HG02938 (cell line): ENCODE data around the gene WDR62.

Experiments
- ATAC-seq: cut with Tn5 transposase; IDR thresholded peaks from one replicate; pipeline ENCODE4 v1.9.1; 2021; ENCODE audit warnings: mild to moderate bottlenecking, moderate library complexity; ENCODE audit not compliant: unreplicated experiment

The WDR62 gene

DNA sequence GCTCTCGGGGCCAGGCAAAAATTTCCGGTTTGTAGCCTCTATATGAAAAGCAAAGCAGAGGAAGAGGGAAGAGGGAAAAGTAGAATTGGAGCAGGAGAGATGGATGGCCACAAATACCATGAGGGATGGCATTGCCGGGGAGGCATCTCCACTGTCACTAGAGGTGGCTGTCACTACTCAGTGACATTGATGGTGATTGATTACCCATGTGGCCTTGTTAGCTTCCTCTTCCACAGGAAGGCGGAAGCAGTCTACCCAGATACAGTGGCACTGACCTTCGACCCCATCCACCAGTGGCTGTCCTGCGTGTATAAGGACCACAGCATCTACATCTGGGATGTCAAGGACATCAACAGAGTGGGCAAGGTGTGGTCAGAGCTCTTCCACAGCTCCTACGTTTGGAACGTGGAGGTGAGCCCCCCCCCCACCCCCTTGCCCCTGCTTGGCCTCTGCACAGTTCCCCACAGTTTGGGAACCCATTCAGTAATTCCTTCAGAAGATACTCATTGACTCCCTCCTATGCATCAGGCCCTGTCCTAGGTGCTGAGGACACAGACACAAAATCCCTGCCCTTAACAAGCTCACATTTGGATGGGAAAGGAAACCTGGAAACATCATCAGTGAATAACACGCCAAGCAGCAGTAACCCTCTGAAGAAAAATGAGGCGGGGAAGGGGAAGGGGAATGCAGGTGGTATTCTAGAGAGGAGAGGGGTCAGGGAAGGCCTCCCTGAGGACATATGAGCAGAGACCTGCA, 18.6 kb downstream of the WDR62 start:
- no peak for ATAC-seq

DNA sequence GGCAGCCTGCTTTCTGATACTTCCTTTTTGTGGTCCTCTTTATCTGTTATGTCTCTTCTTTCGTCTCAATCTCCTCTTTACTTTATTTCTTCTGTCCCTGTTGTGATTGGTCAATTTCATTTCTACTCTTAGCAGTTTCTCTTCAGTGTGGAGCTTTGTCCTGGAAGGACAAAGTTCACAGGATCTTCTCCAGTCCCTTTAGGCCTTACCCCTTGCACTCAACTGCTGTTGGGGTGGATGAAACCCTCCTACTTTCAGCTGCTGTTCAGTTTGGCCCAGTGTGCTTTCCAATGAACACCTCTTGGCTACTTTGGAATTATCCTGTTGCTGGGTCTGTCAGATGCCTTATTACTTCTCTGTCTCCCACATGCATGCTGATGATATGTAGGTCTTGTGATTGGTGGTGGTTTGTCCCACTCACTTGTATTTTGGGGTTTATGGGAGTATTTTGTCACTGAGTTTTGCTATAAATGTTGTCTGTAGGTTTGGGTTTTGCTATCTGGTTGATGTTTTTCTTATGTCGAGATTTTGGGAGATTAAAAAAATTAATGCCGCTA, 24.8 kb downstream of the WDR62 start:
- ATAC-seq, result no peak

DNA sequence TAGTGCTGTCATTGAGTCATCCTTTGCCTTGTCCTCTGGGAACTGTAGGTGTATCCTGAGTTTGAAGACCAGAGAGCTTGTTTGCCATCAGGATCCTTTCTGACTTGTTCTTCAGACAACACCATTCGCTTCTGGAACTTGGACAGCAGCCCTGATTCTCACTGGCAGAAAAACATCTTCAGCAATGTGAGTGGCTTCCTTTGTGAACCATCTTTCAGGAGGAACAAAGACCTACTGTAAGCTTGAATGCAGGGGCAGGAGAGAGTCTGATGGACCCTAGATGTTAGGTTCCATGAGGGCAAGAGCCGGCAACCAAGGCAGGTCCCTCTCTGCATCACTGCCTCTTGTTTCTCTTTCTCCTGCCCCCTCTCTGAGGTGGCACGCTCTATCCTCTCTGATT, 26.7 kb downstream of the WDR62 start:
- no peak for ATAC-seq

DNA sequence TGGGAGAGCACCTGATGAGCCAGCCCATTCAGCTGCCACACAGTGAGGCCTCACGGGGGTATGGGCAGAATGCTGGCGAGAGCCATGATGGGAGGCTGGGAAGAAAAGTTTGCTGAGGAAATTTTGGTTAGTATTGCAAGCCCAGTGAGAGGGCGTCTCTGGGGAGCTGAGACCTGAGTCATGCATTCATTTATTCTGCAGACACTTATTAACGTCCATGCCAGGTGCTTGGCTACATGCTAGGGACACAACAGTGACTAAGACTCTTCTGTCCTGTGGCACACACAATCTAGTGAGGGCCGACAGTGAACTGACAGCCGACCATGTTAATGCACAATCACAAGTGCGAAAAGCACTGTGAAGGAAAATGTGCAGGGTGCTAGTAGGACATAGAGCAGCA, 27.2 kb downstream of the WDR62 start:
- ATAC-seq, result no peak

DNA sequence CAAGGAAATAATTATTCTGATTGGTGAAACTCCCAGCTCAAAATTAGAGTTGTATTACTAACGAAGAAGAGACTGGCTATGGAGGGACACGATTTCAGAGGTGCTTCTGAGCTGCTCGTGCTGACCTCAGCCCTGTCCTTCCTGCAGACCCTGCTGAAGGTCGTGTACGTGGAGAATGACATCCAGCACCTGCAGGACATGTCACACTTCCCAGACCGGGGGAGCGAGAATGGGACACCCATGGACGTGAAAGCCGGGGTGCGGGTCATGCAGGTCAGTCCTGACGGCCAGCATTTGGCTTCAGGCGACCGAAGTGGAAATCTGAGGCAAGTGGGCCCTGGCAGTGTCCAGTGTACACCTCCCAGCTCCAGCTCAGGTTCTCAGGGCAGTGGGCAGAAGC, 28.2 kb downstream of the WDR62 start:
- no peak for ATAC-seq

DNA sequence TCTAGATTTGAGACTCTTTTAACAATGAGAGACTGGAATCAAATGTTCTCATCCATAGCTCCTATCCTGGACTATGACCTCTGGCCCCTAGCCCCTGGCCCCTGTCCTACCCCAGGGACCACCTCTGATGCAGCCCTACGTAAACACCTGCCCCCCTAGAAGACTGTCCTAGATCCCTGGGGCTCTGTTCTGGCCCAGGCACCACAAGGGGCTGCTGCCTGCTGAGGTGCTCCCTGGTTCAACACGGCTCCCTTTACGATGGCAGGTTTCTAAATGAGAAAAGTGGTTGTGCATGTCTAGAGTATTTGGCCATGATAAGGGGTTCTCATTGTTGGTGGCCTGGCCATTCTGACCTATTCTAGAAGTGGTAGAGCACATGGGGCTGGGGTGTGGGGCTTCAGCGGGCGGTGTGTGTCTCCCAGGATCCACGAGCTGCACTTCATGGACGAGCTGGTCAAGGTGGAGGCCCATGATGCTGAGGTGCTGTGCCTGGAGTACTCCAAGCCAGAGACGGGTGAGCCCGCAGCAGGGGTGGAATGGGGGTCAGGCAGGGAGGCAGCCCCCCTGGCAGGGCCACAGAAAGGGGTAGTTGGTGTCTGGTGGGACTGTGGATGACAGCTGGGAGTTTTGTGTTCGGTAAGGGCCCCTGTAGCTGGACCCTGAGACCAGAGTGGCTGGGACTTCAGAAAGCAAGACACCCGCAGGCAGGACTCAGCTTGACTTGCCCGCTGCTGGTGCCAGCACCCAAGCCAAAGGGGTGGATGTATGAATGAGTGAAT, 29.7 kb downstream of the WDR62 start:
- ATAC-seq, result no peak

DNA sequence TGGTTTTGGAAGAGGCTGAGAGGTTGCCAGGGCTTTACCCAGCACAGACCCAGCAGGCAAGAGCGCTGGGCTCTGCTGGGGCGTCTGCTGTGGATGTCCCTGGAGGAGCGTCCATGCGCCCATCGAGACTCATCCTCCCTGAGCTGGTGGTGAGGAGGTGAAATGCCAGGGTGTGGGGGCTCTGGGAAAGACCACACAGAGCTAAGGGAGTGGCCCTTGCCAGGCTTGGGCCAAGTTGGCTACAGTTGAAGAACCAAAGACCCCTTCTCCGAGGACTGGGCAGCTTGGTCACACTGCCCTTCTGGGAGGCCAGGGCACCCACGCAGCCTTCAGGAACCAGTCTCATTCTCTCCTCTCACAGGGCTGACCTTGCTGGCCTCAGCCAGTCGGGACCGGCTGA, 31.6 kb downstream of the WDR62 start:
- ATAC-seq, result no peak

DNA sequence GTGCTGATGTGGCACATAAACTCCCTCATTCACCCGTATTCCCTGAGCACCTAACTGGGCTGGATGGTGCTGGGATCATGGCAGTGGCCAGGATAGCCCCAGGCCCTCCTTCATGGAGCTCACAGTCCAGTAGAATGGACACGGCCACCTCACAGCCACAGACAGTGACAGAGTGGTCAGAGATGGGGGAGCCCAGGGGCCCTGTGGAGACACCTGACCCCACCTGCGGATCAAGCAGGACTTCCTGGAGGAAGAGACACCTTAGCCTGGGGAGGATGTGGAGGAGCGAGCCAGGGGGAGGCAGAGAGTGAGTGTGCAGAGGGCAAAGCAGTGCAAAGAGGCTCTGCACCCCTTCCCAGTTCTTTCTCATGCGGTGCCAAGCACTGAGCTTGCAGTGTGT, 35.1 kb downstream of the WDR62 start:
- ATAC-seq, result no peak

DNA sequence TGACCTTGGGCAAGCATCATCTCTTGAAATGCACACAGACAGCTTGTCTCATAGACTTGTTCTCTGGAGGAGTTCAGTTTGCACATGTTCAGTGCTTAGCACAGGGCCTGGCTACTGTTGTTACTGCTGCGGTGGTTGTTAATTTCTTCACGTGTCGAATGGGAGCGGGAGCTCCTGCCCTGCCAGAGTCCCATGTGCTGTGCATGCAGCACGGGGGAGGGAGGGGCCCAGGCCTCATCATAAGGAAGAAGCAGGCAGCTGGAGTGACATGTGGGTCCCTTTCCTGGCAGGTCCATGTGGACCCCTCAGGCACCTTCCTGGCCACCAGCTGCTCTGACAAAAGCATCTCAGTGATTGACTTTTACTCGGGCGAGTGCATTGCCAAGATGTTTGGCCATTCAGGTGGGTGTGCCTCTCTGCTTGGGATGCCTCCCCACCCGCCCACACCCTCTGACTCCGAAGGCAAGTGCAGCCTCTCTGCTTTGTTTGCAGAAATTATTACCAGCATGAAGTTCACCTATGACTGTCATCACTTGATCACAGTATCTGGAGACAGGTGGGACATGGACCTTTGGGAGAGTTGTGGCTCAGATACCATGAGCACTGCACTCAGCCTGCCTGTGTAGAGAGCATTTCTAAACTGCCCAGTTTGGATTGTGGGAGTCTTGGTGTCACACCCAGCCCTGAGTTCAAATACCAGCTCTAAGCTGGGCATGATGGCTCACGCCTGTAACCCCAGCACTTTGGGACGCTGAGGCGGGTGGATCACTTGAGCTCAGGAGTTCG, 36.4 kb downstream of the WDR62 start:
- no peak for ATAC-seq

DNA sequence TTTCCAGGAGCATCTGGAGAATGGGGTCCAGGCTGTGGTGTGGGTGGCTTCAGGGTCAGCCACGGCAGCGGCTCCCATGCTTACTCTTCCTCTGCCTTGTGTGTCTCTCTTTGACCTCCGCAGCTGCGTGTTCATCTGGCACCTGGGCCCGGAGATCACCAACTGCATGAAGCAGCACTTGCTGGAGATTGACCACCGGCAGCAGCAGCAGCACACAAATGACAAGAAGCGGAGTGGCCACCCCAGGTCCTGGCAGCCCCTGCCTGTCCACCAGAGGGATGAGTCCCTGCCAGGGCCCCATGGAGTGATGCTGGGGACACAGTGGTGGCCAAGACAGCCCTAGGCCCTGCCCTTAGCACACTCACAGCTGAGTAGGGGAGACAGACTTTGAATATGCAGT, 37.9 kb downstream of the WDR62 start:
- no peak for ATAC-seq

DNA sequence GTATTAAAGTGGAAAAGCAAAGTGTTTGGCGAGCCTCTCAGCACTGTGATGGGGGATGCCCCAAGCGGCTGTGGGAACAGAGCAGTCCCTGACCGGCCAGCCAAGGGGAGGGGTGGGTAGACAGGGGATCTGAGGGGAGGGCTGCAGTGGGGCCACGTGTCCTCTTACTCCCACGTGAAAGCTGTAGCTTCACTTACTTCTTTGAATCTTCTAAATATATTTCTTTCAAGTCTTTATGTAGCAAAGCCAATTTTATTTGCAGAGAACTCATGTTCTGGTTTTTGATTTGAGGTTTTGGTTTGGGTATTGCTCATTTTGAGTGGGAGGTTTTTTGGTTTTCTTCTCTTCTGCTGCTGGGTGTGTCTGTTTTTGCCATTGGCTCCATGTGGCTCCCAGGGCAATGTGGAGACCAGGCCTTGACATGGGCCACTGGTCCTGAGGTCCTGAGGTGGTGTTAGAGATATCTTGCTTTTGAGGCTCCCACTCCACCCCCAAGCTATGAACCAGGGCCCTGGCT, 38.5 kb downstream of the WDR62 start:
- no peak for ATAC-seq

DNA sequence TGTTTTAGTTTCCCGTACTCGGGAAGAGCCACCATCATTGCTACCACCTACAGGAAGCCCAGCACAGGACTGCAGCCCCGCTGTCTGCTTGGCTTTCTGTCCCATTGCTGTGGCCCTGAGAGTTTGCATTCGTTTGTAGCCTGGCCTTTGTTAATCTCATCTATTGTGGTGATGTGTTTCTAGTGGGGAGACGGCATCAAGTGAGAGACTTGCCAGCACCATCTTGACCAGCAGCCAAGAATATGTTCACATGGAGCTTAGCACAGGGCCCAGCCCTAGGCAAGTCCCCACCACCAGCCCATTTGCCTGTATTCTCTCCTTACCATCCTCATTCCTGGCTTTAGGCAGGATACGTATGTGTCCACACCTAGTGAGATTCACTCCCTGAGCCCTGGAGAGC, 39.0 kb downstream of the WDR62 start:
- no peak for ATAC-seq

DNA sequence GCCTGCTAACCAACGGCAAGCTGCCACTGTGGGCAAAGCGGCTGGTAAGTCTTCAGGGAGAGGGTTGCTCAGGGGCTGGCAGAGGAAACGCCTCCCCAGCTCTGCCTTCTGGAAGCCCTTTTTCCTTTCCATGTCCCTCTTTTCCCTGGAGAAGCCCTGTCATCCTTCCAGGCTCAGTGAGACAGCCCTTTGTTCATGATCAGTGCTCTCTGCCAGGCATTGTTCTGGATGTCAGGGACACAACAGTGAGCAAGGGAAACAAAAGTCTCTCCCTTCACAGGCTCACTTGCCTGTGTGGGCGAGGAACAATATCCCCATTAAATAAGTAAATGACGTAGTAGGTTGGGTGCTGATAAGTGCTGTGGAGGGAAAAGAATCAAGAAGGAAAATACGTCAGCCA, 42.3 kb downstream of the WDR62 start:
- no peak for ATAC-seq

DNA sequence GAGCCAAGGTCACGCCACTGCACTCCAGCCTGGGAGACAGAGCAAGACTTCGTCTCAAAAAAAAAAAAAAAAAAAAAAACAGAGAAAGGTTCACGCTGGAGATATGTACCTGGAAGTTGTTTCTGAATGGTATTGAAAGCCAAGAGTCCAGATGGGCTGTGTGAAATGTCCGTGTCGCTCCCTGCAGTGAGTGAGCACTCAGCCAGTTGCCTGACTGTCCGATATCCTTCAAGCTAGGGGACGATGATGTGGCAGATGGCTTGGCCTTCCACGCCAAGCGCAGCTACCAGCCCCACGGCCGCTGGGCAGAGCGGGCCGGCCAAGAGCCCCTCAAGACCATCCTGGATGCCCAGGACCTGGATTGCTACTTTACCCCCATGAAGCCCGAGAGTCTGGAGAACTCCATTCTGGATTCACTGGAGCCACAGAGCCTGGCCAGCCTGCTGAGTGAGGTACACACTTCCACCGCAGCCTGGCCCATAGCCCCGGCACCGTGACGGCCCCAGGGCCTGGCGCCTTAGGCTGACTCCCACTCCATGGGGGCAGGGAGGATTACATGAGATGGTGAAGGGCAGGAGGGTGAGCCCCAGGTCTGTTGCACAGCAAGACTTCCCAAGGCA, 44.6 kb downstream of the WDR62 start:
- no peak for ATAC-seq

DNA sequence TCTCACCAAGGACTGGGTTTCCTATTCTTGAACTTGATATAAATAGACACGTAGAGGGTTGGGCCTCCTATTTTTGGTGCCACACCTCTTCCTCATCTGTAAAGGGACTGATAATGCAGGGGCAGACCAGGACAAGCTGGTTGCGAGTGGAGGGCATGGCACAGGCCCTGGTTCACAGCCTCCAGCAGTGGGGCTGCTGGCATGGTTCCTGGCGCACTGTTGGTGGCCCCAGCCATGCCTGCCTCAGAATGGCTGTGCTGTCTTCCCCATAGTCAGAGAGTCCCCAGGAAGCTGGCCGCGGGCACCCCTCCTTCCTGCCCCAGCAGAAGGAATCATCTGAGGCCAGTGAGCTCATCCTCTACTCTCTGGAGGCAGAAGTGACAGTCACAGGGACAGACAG, 45.8 kb downstream of the WDR62 start:
- ATAC-seq, result no peak

DNA sequence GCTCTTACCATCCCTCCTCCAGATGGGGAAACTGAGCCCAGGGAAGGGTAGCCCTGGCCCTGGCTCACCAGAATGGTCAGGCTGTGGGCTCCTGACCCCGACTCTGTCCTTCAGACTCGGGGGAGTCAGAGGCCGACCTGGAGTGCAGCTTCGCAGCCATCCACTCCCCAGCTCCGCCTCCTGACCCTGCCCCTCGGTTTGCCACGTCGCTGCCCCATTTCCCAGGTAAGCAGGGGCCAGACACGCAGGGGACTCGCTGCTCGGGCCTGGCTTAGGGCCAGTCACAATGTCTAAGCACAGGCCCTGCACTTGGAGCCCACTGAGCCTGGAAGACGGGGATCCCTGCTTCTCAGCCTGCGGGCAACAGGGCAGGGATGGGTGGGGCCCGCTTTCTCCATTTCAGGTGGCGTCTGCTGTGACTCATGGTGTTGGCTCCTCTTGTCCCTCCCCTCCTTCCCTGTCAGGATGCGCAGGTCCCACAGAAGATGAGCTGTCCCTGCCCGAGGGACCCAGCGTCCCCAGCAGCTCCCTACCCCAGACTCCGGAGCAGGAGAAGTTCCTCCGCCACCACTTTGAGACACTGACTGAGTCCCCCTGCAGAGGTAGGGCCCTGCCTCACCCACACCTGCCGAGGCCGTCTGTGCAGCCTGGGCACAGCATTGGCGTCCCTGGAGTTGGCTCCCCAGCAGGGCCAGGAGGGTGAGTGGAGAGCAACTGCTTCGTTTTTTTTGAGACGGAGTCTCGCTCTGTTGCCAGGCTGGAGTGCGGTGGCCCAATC, 47.0 kb downstream of the WDR62 start:
- no peak for ATAC-seq

DNA sequence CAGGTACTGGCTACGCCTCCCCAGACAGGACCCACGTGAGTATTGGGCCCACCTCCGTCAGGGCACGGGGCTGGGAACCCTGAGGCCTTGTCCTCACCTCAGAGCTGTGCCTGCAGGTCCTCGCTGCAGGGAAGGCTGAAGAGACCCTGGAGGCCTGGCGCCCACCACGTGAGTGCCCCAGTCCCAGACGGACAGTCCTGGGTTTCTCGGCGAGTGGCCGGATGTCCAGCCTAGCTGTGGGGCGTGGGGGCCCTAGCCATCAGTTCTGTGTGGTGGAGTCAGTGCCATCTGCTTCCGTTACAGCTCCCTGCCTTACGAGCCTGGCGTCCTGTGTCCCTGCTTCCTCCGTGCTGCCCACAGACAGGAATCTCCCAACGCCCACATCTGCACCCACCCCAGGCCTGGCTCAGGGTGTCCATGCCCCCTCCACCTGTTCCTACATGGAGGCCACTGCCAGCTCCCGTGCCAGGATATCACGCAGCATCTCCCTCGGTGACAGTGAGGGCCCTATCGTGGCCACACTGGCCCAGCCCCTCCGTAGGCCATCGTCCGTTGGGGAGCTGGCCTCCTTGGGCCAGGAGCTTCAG, 48.4 kb downstream of the WDR62 start:
- no peak for ATAC-seq

DNA sequence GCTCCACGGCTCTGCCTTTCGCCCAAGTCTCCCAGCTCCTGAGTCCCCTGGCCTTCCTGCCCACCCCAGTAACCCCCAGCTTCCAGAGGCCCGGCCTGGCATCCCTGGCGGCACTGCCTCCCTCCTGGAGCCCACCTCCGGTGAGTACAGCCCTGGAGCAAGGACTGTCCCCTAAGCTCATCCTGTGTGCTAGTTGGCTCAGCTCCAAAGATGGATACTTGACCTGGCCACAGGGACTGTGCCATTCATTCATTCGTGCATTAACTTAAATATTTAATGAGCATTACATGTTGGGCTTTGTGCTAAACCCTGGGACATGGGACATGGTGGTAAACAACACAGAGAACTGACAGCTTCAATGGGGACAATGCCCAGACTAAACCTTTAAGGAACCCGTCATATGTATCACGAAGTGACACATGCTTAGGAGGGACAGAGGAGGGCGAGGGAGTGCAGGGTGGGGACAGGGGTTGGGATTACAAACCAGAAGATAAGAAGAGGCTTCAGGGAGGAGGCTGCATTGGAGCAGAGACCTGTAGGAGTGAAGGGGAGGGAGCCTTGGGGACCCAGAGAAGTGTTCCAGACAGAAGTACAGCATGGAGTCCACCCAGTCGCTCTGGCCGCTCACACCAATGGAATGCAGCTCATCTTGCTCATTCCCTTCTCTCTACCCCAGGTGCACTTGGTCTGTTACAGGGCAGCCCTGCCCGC, 49.3 kb downstream of the WDR62 start:
- ATAC-seq, result no peak

DNA sequence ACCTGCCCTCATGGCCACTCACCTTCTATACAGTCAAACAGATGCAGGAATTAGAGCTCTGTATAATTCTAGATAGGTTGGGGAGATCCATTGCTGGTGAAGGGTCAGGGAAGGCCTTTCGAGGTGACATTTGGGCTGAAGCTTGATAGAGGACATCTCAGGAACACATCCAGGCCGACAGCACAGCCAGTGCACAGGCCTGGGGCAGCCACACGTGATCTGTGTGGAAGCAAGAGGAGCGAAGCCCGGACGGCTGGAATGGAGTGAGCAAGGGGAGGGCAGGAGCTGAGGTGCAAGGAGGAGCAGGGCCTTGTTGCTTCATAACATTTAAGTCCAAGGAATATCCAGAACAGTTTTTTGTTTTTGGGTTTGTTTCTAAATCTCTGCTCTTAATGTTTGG, 51.7 kb downstream of the WDR62 start:
- no peak for ATAC-seq
